Progenitor cell of endocrine pancreas (in vitro differentiated cells): ENCODE data around the gene CABP1. TPM values are rescaled to one million over a fixed set of nuclear protein-coding genes. Genes with fewer than 3 reads are reported as not detected.

Experiments
- DNase-seq: peaks from one replicate; pipeline ENCODE4 v3.0.0; 2021; ENCODE audit warnings: low spot score; ENCODE audit not compliant: unreplicated experiment
- H3K27ac Mint-ChIP-seq: 2 replicates; pipeline ENCODE4 v1.8.0; 2021; ENCODE audit warnings: mild to moderate bottlenecking, moderate library complexity, mixed read lengths
- H3K27me3 Mint-ChIP-seq: 2 replicates; pipeline ENCODE4 v1.8.0; 2021; ENCODE audit warnings: mixed read lengths
- H3K36me3 Mint-ChIP-seq: 2 replicates; pipeline ENCODE4 v1.8.0; 2022; ENCODE audit warnings: mixed read lengths; ENCODE audit not compliant: insufficient read depth
- H3K4me1 Mint-ChIP-seq: 2 replicates; pipeline ENCODE4 v1.8.0; 2021; ENCODE audit warnings: low read depth, mixed read lengths
- H3K4me3 Mint-ChIP-seq: 2 replicates; pipeline ENCODE4 v1.8.0; 2021; ENCODE audit warnings: low read depth, mild to moderate bottlenecking, moderate library complexity, mixed read lengths
- H3K9me3 Mint-ChIP-seq: 2 replicates; pipeline ENCODE4 v1.8.0; 2021; ENCODE audit warnings: low read depth, mixed read lengths
- long read RNA-seq: library from polyadenylated mRNA; unstranded; transcript quantifications from one replicate; pipeline ENCODE4 v2.0.0, GENCODE V29; 2020
- total RNA-seq: library from RNA; stranded (reverse); gene quantifications from 2 replicates; pipeline ENCODE4 v1.2.1, GENCODE V29; 2021
- TF ChIP-seq, protein P1 (sequence below): fragments of 200-600 bp; sonication (generic); IDR thresholded peaks from one replicate; pipeline ENCODE4 v1.5.0; 2021; ENCODE audit warnings: antibody characterized with exemption, mild to moderate bottlenecking; ENCODE audit not compliant: unreplicated experiment

CABP1 gene
- 0.19 and 0.49 TPM in 2 replicates for total RNA-seq
- long read RNA-seq = 0 reads

DNA sequence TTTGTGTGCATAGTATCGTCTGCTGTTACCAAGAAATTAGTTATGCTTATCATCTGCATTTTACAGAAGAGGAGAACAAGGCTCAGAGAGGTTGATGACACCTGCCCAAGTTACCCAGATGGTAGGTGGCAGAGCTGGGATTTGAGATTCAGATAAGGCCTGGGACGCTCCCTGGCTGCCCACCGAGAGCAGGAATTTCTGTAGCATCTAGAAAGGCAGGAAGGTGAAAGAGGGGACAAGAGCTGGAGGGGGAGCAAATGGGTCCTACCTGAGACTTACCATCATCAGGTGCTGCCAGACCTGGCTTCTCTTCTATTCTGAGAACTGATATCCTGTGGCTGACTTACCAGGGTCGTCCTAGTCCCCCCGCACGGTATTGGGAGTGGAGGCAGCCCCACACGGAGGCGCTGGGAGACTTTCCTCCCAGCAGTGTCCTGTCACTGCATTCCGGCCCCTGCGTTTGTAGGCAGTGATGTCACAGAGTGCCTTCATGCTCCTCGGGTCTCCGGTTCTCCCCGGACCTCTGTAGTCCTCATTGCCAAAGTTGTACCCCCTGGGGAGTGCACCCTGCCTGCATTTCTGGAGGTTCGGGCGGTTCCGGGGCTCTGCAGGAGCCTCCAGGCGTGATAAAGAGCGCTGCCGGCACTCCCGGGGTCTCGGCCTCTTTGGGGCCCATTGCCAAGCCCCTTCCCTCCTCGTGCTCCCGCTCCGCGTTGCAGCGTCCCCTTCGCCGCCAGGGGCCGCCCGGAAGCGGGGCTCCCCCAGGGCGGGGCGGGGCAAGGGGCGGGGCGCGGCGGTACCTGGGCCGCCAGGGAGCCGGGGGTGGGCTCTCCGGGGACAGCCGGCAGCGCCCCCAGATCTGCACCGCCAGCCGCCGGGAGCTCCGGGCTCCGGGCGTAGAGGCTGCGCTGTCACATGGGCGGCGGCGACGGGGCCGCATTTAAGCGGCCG, at the start of gene CABP1:
CABP1 (plus strand) TSS at position 856 of the 951 bp plus-strand sequence; CDS start at position 916, 60 bp downstream.
- TF ChIP-seq, protein P1, sequence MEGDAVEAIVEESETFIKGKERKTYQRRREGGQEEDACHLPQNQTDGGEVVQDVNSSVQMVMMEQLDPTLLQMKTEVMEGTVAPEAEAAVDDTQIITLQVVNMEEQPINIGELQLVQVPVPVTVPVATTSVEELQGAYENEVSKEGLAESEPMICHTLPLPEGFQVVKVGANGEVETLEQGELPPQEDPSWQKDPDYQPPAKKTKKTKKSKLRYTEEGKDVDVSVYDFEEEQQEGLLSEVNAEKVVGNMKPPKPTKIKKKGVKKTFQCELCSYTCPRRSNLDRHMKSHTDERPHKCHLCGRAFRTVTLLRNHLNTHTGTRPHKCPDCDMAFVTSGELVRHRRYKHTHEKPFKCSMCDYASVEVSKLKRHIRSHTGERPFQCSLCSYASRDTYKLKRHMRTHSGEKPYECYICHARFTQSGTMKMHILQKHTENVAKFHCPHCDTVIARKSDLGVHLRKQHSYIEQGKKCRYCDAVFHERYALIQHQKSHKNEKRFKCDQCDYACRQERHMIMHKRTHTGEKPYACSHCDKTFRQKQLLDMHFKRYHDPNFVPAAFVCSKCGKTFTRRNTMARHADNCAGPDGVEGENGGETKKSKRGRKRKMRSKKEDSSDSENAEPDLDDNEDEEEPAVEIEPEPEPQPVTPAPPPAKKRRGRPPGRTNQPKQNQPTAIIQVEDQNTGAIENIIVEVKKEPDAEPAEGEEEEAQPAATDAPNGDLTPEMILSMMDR = peak; percentile 61
- peaks cover 9% of the 10 kb centered on the region for H3K4me1 Mint-ChIP-seq
- no peaks in the 10 kb centered on the region for H3K9me3 Mint-ChIP-seq
- peaks cover 53% of the 10 kb centered on the region for H3K27me3 Mint-ChIP-seq
- no peaks in the 10 kb centered on the region for H3K36me3 Mint-ChIP-seq
- no peak within 1 kb of the TSS for H3K27ac Mint-ChIP-seq
- DNase-seq = peak; percentile 63
- H3K4me3 Mint-ChIP-seq = peak within 1 kb of the TSS; percentile 65

DNA sequence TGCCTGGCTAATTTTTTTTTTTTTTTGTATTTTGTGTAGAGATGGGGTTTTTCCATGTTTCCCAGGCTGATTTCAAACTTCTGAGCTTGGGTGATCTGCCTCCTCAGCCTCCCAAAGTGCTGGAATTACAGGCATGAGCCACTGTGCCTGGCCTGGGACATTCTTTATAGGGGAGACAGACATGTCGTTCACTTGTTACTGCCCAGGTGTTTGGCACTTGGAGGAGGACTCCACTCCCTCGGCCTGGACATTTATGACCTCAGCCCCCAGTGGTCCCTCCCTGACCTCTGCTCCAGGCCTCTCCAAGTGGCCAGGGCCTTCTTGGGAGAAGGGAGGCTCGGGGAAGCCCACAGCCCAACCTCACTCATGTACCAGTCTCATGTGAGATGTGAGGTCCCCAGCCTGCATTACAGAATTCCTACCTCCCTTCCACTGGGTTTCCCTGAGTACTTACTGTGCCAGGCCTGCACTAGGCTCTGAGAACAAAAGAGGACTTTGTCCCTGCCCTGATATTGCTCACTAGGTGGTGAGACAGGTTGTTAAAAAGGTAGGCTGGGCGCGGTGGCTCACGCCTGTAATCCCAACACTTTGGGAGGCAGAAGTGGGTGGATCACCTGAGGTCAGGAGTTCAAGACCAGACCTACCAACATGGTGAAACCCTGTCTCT, 49.6 kb upstream of the CABP1 start:
- H3K36me3 Mint-ChIP-seq = no peaks in the 10 kb centered on the region
- H3K9me3 Mint-ChIP-seq = no peaks in the 10 kb centered on the region
- H3K4me1 Mint-ChIP-seq = no peaks in the 10 kb centered on the region
- H3K4me3 Mint-ChIP-seq = no peak overlapping the region
- H3K27me3 Mint-ChIP-seq = peaks cover 13% of the 10 kb centered on the region
- DNase-seq = no peak
- TF ChIP-seq, protein P1 = no peak
- no peak overlapping the region for H3K27ac Mint-ChIP-seq

DNA sequence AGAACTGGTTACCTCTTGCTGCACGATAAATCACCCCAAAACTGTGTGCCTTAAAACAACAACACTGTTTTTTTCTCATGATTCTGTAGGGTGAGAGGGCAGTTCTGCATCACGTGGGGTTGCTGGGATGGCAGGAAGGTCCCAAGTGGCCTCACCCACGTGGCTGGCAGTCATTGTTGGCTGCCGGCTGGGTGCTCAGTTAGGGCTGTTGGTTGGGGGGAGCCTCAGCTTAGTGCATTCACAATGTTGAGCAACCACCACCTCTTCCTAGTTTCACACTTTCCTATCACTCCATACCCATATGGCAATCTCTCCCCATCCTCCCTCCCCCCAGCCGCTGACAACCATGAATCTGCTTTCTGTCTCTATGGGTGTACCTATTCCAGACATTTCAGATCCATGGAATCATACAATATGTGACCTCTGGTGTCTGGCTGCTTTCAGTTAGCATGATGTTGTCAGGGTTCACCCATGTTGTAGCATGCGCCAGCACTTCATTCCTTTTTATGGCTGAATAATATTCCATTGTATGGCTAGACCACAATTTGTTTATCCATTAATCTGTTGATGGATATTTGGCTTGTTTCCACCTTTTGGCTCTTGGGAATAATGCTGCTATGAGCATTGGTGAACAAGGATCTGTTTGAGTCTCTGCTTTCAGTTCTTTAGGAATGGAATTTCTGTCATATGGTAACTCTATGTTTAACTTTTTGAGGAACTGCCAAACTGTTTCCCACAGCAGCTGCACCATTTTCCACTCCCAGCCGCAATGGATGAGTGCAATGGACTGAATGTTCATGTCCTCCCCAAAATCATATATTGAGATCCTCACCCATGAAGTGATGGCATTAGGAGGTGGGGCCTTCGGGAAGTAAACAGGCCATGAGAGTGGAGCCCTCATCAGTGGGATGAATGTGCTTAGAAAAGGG, 48.0 kb upstream of the CABP1 start:
- H3K27ac Mint-ChIP-seq = no peak overlapping the region
- peaks cover 7% of the 10 kb centered on the region for H3K27me3 Mint-ChIP-seq
- H3K4me1 Mint-ChIP-seq = no peaks in the 10 kb centered on the region
- no peaks in the 10 kb centered on the region for H3K9me3 Mint-ChIP-seq
- H3K4me3 Mint-ChIP-seq = no peak overlapping the region
- TF ChIP-seq, protein P1 = no peak
- no peaks in the 10 kb centered on the region for H3K36me3 Mint-ChIP-seq
- no peak for DNase-seq

- Mint-ChIP-seq H3K9me3 (no peaks in the 10 kb centered on the region), H3K27me3 (peaks cover 26% of the 10 kb centered on the region), H3K36me3 (no peaks in the 10 kb centered on the region), H3K4me3 (no peak overlapping the region), H3K4me1 (no peaks in the 10 kb centered on the region), H3K27ac (no peak overlapping the region)
- TF ChIP-seq, protein P1 = no peak
- DNase-seq = no peak
Measured at GRCh38 chr12:120596901-120597300, 43.5 kb upstream of the CABP1 start.
